SK-N-DZ (cell line): Measurements from ENCODE around the gene BOK.
A peak's percentile ranks its signal among the peaks of the same experiment; 100 is the strongest.
"Not testable (repeated sequence)": the region's sequence is repeated elsewhere in the genome, so short reads cannot be mapped to it uniquely, and the experiment has no call there.

Experiments
- DNase-seq: peaks from one replicate; pipeline ENCODE4 v3.0.0-alpha.2; 2015; ENCODE audit warnings: low spot score

Gene BOK

GRCh38 chr2:241555711-241556110, 2.8 kb upstream of the BOK start:
- DNase-seq: no peak

GRCh38 chr2:241556746-241557145, 1.8 kb upstream of the BOK start:
- DNase-seq: no peak

- DNase-seq: no peak
Measured at GRCh38 chr2:241559323-241560161, 997 bp downstream of the BOK start.

GRCh38 chr2:241560162-241560882, 1.8 kb downstream of the BOK start:
- no peak for DNase-seq

- DNase-seq: peak; percentile 69
Measured at GRCh38 chr2:241560883-241561474, 2.4 kb downstream of the BOK start.

GRCh38 chr2:241561832-241562231, 3.3 kb downstream of the BOK start:
- no peak for DNase-seq

GRCh38 chr2:241562269-241562891, 3.8 kb downstream of the BOK start:
- DNase-seq: no peak

GRCh38 chr2:241563031-241563507, 4.5 kb downstream of the BOK start:
- no peak for DNase-seq

GRCh38 chr2:241563571-241563980, 5.0 kb downstream of the BOK start:
- no peak for DNase-seq

GRCh38 chr2:241563981-241564595, 5.5 kb downstream of the BOK start:
- DNase-seq: peak; percentile 85

- DNase-seq: no peak
Measured at GRCh38 chr2:241564596-241565410, 6.3 kb downstream of the BOK start.

GRCh38 chr2:241565411-241565810, 6.9 kb downstream of the BOK start:
- DNase-seq: no peak

GRCh38 chr2:241566021-241566420, 7.5 kb downstream of the BOK start:
- not testable (repeated sequence) for DNase-seq

- no peak for DNase-seq
Measured at GRCh38 chr2:241566468-241566867, 7.9 kb downstream of the BOK start.

- not testable (repeated sequence) for DNase-seq
Measured at GRCh38 chr2:241567266-241567665, 8.7 kb downstream of the BOK start.

GRCh38 chr2:241567776-241568175, 9.2 kb downstream of the BOK start:
- no peak for DNase-seq

- DNase-seq: no peak
Measured at GRCh38 chr2:241568726-241569125, 10.2 kb downstream of the BOK start.

GRCh38 chr2:241569831-241570281, 11.3 kb downstream of the BOK start:
- DNase-seq: no peak

- no peak for DNase-seq
Measured at GRCh38 chr2:241570961-241571581, 12.5 kb downstream of the BOK start.
